Measurements from ENCODE around the gene CAMK4.

Gene CAMK4

GRCh38 chr5:111223787-111224560 lies at the start of gene CAMK4:
Gene CAMK4, plus strand, starts transcription at chr5:111224384. Its CDS starts 100 bp downstream, at chr5:111224484.
- no peak for DNase-seq (ENCODE audit: low spot score)

GRCh38 chr5:111183064-111183463 lies 41.1 kb upstream of the CAMK4 start:
- no peak for DNase-seq (ENCODE audit: low spot score)

GRCh38 chr5:111187079-111187478 lies 37.1 kb upstream of the CAMK4 start:
- DNase-seq (ENCODE audit: low spot score): no peak

- no peak for DNase-seq (ENCODE audit: low spot score)
Observed at GRCh38 chr5:111194053-111194452, 30.1 kb upstream of the CAMK4 start.

GRCh38 chr5:111194925-111195324 lies 29.3 kb upstream of the CAMK4 start:
- DNase-seq (ENCODE audit: low spot score): no peak

- no peak for DNase-seq (ENCODE audit: low spot score)
Observed at GRCh38 chr5:111197523-111197922, 26.7 kb upstream of the CAMK4 start.

- no peak for DNase-seq (ENCODE audit: low spot score)
Observed at GRCh38 chr5:111198281-111198966, 25.8 kb upstream of the CAMK4 start.

- DNase-seq (ENCODE audit: low spot score): no peak
Observed at GRCh38 chr5:111200828-111201227, 23.4 kb upstream of the CAMK4 start.

GRCh38 chr5:111201705-111202104 lies 22.5 kb upstream of the CAMK4 start:
- DNase-seq (ENCODE audit: low spot score): no peak

GRCh38 chr5:111211341-111211740 lies 12.8 kb upstream of the CAMK4 start:
- no peak for DNase-seq (ENCODE audit: low spot score)

- DNase-seq (ENCODE audit: low spot score): no peak
Observed at GRCh38 chr5:111214052-111214742, 10.0 kb upstream of the CAMK4 start.

- no peak for DNase-seq (ENCODE audit: low spot score)
Observed at GRCh38 chr5:111215971-111216370, 8.2 kb upstream of the CAMK4 start.

- DNase-seq (ENCODE audit: low spot score): no peak
Observed at GRCh38 chr5:111221139-111221538, 3.0 kb upstream of the CAMK4 start.

GRCh38 chr5:111223101-111223786 lies 940 bp upstream of the CAMK4 start:
- no peak for DNase-seq (ENCODE audit: low spot score)

- DNase-seq (ENCODE audit: low spot score): no peak
Observed at GRCh38 chr5:111224561-111225345, 569 bp downstream of the CAMK4 start.

GRCh38 chr5:111225926-111226325 lies 1.7 kb downstream of the CAMK4 start:
- no peak for DNase-seq (ENCODE audit: low spot score)

GRCh38 chr5:111226556-111226955 lies 2.4 kb downstream of the CAMK4 start:
- DNase-seq (ENCODE audit: low spot score): no peak

- DNase-seq (ENCODE audit: low spot score): no peak
Observed at GRCh38 chr5:111227226-111227782, 3.1 kb downstream of the CAMK4 start.

- no peak for DNase-seq (ENCODE audit: low spot score)
Observed at GRCh38 chr5:111227801-111228200, 3.6 kb downstream of the CAMK4 start.

GRCh38 chr5:111228520-111229220 lies 4.5 kb downstream of the CAMK4 start:
- no peak for DNase-seq (ENCODE audit: low spot score)

Measured in RKO (cell line).